Measurements from ENCODE around the gene C16orf90. TPM values are rescaled to one million over a fixed set of nuclear protein-coding genes. Genes with fewer than 3 reads are reported as not detected.
"Not testable (repeated sequence)": the region's sequence is repeated elsewhere in the genome, so short reads cannot be mapped to it uniquely, and the experiment has no call there.

C16orf90 gene, protein sequence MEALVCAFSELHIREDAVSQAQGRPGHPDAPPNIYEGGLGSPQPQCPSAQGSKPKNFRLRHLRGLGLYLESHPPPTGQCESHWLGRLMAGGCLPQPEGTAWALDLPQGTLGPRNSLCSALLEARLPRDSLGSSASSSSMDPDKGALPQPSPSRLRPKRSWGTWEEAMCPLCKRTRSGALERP
- total RNA-seq = not detected

DNA sequence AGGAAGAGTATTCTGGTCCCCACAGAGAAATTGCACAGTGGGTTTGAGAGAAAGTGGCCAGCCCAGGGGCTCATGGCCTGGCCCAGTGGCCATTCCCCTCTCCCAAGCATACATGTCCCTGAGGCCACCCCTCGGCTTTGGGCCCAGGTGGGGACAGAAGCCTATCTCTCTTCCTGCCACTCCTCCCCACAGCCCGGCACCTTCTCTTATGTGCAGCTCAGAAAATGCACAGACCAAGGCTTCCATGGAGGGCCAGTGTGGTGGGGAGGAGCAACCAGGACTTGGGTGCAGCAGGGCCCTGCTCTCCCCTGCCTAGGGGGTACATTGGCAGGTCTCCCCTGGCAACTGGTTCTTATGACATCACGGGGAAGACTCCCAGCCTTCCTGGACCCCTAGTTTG, at the start of gene C16orf90:
C16orf90 (minus strand) TSS at position 314 of the 400 bp plus-strand sequence; CDS start at position 246, 68 bp downstream.
- Mint-ChIP-seq H3K4me3 (no peak within 1 kb of the TSS), H3K36me3 (no peaks in the 10 kb centered on the region), H3K27me3 (no peaks in the 10 kb centered on the region), H3K27ac (no peak within 1 kb of the TSS), H3K4me1 (peaks cover 6% of the 10 kb centered on the region), H3K9me3 (no peaks in the 10 kb centered on the region)
- POLR2A ChIA-PET = no interaction called here
- no peak for ATAC-seq (ENCODE audit: low read depth)
- no peak for DNase-seq

DNA sequence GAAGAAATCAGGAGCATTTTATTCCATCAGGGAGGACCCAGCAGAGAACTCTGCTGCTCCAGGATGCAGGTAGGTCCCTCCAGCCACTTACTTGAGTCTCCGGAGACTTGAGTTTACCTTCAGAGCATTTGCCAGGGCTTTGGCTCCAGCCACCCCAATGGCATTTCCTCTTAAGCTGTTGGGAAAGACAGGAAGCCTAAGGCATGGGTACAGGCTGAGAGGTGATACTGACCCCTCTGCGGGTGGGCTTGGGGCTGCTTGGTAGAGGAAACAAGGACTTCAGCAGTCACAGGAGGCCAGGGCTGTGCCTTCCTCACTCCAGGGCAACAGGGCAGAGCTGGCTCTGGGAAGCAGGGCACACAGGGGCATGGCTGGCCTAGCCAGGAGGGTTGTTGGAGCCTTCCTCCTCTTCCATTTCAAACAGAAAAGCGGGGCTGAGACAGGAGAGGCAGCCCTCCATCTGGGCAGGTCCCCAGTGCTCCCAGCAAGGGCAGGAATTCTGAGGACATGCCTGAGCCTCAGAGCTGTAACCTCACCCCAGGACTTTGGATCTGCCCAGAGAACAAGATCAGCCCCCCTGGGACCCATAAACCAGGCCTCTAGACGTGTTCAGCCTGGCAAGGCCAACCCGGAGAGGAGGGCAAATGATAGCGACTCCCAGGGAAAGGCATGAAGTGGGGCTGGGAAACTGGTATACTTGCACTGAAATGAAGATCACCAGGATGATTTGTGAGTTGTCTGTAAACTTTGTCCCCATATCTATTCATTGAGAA, 47.5 kb upstream of the C16orf90 start:
- peaks cover 3% of the 10 kb centered on the region for H3K4me1 Mint-ChIP-seq
- peaks cover 24% of the 10 kb centered on the region for H3K36me3 Mint-ChIP-seq
- H3K4me3 Mint-ChIP-seq = no peak overlapping the region
- H3K27me3 Mint-ChIP-seq = no peaks in the 10 kb centered on the region
- DNase-seq = no peak
- H3K27ac Mint-ChIP-seq = no peak overlapping the region
- no peaks in the 10 kb centered on the region for H3K9me3 Mint-ChIP-seq
- POLR2A ChIA-PET = interaction anchor here (0.6 to 0.9 kb wide), 2 partner anchors 69 to 414 kb away, joined by 3 to 4 read pairs; partner anchors contain the start of gene SLX4
- ATAC-seq (ENCODE audit: low read depth) = no peak

DNA sequence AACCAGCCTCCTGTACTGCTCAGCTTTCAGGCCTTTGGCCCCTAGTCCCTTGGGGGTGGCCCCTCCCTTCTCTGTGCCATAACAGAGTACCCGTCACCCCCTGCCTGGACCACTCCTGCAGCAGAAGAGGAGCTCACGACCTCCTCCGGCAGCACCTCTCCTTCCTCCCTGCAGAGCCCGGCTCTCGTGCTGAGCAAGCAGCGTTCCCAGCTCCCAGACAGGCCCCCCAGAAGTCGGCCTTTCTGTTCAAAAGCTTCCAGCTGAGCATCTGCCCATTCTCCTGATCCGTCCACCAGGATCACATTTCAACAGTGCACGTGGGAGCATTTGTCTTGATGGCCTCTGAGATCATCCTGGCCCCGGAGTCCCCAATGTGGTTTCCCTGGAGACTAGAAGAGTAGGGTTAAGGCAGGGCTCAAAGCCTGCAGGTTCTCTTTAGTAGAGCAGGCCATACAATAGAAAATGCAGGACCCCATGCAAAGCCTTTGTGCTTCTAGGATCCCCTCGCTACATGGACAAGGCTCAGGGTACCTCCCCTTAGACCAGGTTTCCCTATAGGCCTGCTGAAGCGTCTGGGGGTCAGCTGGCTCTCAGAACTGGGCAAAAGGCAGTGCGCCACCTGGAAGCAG, 46.4 kb upstream of the C16orf90 start:
- H3K27ac Mint-ChIP-seq = no peak overlapping the region
- H3K9me3 Mint-ChIP-seq = no peaks in the 10 kb centered on the region
- POLR2A ChIA-PET = interaction anchor here (0.7 kb wide), 1 partner anchor 14 kb away, joined by 5 read pairs; no protein-coding TSS in a partner anchor
- peaks cover 3% of the 10 kb centered on the region for H3K4me1 Mint-ChIP-seq
- H3K27me3 Mint-ChIP-seq = no peaks in the 10 kb centered on the region
- ATAC-seq (ENCODE audit: low read depth) (no peak), DNase-seq (no peak)
- H3K36me3 Mint-ChIP-seq = peaks cover 18% of the 10 kb centered on the region
- no peak overlapping the region for H3K4me3 Mint-ChIP-seq

GRCh38 chr16:3538222-3538621, 42.9 kb upstream of the C16orf90 start:
- no peaks in the 10 kb centered on the region for H3K4me1 Mint-ChIP-seq
- no peak overlapping the region for H3K27ac Mint-ChIP-seq
- no peak overlapping the region for H3K4me3 Mint-ChIP-seq
- no peak for ATAC-seq (ENCODE audit: low read depth)
- POLR2A ChIA-PET = no interaction called here
- no peaks in the 10 kb centered on the region for H3K27me3 Mint-ChIP-seq
- no peak for DNase-seq
- no peaks in the 10 kb centered on the region for H3K9me3 Mint-ChIP-seq
- H3K36me3 Mint-ChIP-seq = peaks cover 12% of the 10 kb centered on the region

DNA sequence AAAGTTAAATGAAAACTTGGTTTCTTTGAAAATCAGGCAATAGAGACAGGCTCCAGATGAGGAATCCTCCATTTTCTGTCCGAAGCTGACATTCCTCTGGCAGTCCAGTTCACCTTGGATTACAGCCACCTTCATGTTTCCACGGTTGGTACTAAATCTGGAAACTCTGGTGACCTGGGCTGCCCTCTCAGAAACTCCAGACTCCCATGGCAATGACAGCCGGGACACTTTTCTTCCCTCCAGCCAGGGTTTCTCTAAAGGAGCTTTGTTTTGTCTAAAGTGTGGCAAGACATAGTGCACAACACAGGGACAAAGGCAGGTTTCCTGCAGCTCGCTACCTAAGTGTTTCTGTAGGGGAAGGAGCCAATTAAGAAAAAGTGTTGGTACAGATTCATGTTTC, 41.6 kb upstream of the C16orf90 start:
- Mint-ChIP-seq H3K4me1 (no peaks in the 10 kb centered on the region), H3K4me3 (no peak overlapping the region), H3K36me3 (peaks cover 13% of the 10 kb centered on the region), H3K27ac (no peak overlapping the region), H3K27me3 (no peaks in the 10 kb centered on the region), H3K9me3 (no peaks in the 10 kb centered on the region)
- POLR2A ChIA-PET = interaction anchor here (1.1 to 1.2 kb wide), 2 partner anchors 23 to 43 kb away, joined by 3 read pairs; no protein-coding TSS in a partner anchor
- no peak for DNase-seq
- no peak for ATAC-seq (ENCODE audit: low read depth)

DNA sequence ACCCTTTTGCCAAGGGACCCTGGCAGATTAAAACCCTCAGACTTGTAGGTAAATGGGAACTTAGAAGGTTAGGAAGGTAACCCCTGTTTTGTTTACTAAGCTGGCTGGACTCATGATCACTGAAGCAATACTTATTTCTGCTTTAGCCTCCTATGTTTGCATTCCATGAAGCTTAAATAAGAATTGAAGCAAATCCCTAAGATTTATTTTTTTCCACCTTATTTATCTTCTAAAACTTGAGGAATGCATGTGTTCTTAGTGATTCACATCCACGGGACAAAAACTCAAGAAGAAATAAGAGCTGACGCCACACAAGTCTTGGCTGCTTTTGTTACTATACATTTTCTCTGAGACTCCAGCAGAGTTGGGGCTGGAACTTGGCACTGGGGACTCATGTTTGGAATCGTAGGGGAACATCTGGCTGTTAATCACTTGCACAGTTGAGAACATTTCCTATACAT, 41.0 kb upstream of the C16orf90 start:
- DNase-seq (no peak), ATAC-seq (ENCODE audit: low read depth) (no peak)
- H3K27me3 Mint-ChIP-seq = no peaks in the 10 kb centered on the region
- no peaks in the 10 kb centered on the region for H3K4me1 Mint-ChIP-seq
- H3K27ac Mint-ChIP-seq = no peak overlapping the region
- H3K4me3 Mint-ChIP-seq = no peak overlapping the region
- peaks cover 9% of the 10 kb centered on the region for H3K36me3 Mint-ChIP-seq
- H3K9me3 Mint-ChIP-seq = no peaks in the 10 kb centered on the region
- POLR2A ChIA-PET = interaction anchor here (1.1 to 1.2 kb wide), 2 partner anchors 22 to 44 kb away, joined by 3 read pairs; no protein-coding TSS in a partner anchor

DNA sequence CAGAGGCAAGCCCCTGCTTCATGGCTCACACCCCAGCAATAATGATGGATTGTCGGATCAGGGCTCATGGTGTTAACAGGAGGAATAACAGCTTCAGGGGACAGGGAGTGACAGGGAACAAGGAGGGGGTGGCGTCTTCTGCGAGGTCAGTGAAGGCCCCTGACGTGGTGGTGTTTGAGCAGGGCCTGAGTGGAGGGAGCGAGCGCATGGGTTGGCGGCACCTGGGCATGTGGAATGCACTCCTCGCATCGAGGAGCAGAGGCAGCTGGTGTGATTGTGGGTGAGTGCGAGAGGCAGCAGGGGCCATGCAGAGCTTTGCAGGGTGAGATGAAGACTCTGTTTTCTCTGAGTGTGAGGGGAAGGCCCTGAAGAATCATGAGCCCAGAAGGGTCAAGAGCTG, 38.8 kb upstream of the C16orf90 start:
- Mint-ChIP-seq H3K4me3 (no peak overlapping the region), H3K27ac (no peak overlapping the region), H3K27me3 (no peaks in the 10 kb centered on the region), H3K36me3 (peaks cover 5% of the 10 kb centered on the region), H3K9me3 (no peaks in the 10 kb centered on the region), H3K4me1 (no peaks in the 10 kb centered on the region)
- ATAC-seq (ENCODE audit: low read depth) (no peak), DNase-seq (no peak)
- POLR2A ChIA-PET = interaction anchor here (0.8 to 1.2 kb wide), 2 partner anchors 42 to 299 kb away, joined by 3 to 4 read pairs; partner anchors contain the start of gene ZNF200

DNA sequence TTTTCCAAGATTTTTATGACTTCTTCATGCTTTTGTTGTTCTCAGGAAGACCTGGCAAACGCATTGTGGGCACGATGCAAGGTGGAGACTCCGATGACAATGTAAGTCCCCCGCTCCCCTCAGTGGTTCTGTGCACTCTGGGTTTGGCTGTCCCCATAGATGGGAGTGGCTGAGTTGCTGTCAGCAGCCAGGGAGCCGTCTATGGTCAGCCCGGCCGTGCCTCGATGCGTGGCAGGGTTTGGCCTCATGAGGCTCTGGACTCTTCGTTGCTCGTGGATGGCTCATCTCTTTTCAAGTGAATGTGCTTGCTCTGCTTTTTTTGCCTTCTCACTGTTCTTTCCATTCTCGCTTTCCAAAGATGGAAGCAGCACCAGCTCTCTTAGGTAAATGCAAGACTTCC, 37.5 kb upstream of the C16orf90 start:
- H3K9me3 Mint-ChIP-seq = no peaks in the 10 kb centered on the region
- DNase-seq = no peak
- no peak overlapping the region for H3K4me3 Mint-ChIP-seq
- H3K36me3 Mint-ChIP-seq = peaks cover 11% of the 10 kb centered on the region
- POLR2A ChIA-PET = no interaction called here
- peaks cover 3% of the 10 kb centered on the region for H3K4me1 Mint-ChIP-seq
- no peak for ATAC-seq (ENCODE audit: low read depth)
- H3K27me3 Mint-ChIP-seq = no peaks in the 10 kb centered on the region
- H3K27ac Mint-ChIP-seq = no peak overlapping the region

DNA sequence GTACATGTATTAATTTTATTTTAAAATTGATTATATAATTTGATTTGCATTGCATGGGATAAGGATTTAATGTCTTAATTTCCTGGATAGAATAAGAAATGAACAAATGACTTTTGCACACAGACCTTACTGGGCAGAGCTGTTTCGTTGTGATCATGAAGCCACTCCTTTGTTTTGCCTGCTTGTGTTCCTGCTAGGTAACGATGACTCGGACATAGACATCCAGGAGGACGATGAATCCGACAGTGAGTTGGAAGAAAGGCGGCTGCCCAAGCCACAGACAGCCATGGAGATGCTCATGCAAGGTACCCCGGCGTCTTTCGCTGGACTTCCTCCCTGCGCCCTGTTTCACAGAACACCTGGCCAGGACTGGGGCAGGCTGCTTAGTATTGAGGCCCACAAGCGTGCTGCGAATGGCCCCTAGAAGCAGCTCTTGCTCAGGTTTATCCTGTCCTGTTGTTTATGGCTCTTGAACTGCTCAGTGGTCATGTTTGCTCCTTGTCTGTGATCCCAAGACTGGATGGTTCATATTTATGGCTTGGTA, 35.2 kb upstream of the C16orf90 start:
- DNase-seq (no peak), ATAC-seq (ENCODE audit: low read depth) (peak; percentile 23)
- no peaks in the 10 kb centered on the region for H3K9me3 Mint-ChIP-seq
- peaks cover 12% of the 10 kb centered on the region for H3K36me3 Mint-ChIP-seq
- POLR2A ChIA-PET = no interaction called here
- no peak overlapping the region for H3K27ac Mint-ChIP-seq
- H3K4me1 Mint-ChIP-seq = peaks cover 3% of the 10 kb centered on the region
- H3K27me3 Mint-ChIP-seq = no peaks in the 10 kb centered on the region
- H3K4me3 Mint-ChIP-seq = no peak overlapping the region

- no peak for DNase-seq
- H3K36me3 Mint-ChIP-seq = peaks cover 16% of the 10 kb centered on the region
Observed at GRCh38 chr16:3529175-3529574, 33.9 kb upstream of the C16orf90 start.

GRCh38 chr16:3528406-3528805, 33.1 kb upstream of the C16orf90 start:
- Mint-ChIP-seq H3K36me3 (peaks cover 15% of the 10 kb centered on the region), H3K27me3 (no peaks in the 10 kb centered on the region), H3K9me3 (no peaks in the 10 kb centered on the region), H3K4me1 (peaks cover 3% of the 10 kb centered on the region), H3K27ac (peak overlapping the region; percentile 22), H3K4me3 (no peak overlapping the region)
- POLR2A ChIA-PET = no interaction called here
- DNase-seq (no peak), ATAC-seq (ENCODE audit: low read depth) (no peak)

More at GRCh38 chr16:3529175-3529574, 33.9 kb upstream of the C16orf90 start:
- Mint-ChIP-seq H3K4me1 (peaks cover 3% of the 10 kb centered on the region), H3K27me3 (no peaks in the 10 kb centered on the region), H3K9me3 (no peaks in the 10 kb centered on the region), H3K27ac (no peak overlapping the region), H3K4me3 (no peak overlapping the region)
- no peak for ATAC-seq (ENCODE audit: low read depth)
- POLR2A ChIA-PET = no interaction called here

- ATAC-seq (ENCODE audit: low read depth); POLR2A ChIA-PET; H3K4me1 Mint-ChIP-seq; H3K27me3 Mint-ChIP-seq; H3K27ac Mint-ChIP-seq; H3K4me3 Mint-ChIP-seq; H3K9me3 Mint-ChIP-seq: not testable (repeated sequence)
- peaks cover 13% of the 10 kb centered on the region for H3K36me3 Mint-ChIP-seq
- DNase-seq = peak; percentile 57
Observed at GRCh38 chr16:3527216-3527829, 32.0 kb upstream of the C16orf90 start.

DNA sequence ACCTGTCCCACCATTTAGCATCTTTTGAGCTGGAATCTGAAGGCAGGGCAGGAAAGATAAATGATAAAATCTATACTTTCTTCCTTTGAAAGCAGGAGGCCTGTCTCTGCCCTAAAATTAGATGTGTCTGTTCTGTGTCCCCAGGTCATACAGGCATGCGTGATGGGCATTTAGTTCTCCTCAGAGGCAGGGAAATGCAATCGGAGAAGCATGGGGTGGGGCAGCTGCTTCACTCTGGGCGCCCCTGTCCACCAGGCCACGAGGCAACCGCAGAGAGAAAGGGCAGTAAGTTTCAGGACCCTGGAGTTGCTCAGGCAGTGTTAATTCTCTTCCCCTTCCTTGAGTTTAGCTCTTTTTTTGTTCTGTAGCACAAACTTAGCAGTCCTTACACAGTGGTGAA, 30.7 kb upstream of the C16orf90 start:
- ATAC-seq (ENCODE audit: low read depth) = no peak
- no peaks in the 10 kb centered on the region for H3K9me3 Mint-ChIP-seq
- peaks cover 14% of the 10 kb centered on the region for H3K36me3 Mint-ChIP-seq
- peaks cover 3% of the 10 kb centered on the region for H3K4me1 Mint-ChIP-seq
- no peaks in the 10 kb centered on the region for H3K27me3 Mint-ChIP-seq
- H3K27ac Mint-ChIP-seq = no peak overlapping the region
- H3K4me3 Mint-ChIP-seq = no peak overlapping the region
- no peak for DNase-seq
- POLR2A ChIA-PET = interaction anchor here (1.1 to 1.3 kb wide), 2 partner anchors 86 to 243 kb away, joined by 3 read pairs; partner anchors contain the start of genes SLX4 and ZNF263
